GM12891 (cell line): ENCODE measurements around the gene TRIM28.

Experiments used
- PAX5 ChIP-seq: IDR thresholded peaks from 2 replicates; pipeline ENCODE4 v1.6.1; 2011; ENCODE audit warnings: low read length, moderate library complexity, mild to moderate bottlenecking; ENCODE audit not compliant: insufficient read depth, severe bottlenecking
- POLR2A ChIP-seq: IDR thresholded peaks from 2 replicates; pipeline ENCODE4 v1.6.1; 2011; ENCODE audit warnings: low read depth, low read length, control low read depth
- POLR2AphosphoS5 ChIP-seq: IDR thresholded peaks from 2 replicates; pipeline ENCODE4 v1.6.1; 2011; ENCODE audit warnings: low read depth, low read length, control low read depth
- POU2F2 ChIP-seq: IDR thresholded peaks from 2 replicates; pipeline ENCODE4 v1.6.1; 2011; ENCODE audit warnings: low read depth, mild to moderate bottlenecking, control low read depth, low read length, moderate library complexity
- SPI1 ChIP-seq: IDR thresholded peaks from 2 replicates; pipeline ENCODE4 v1.6.1; 2011; ENCODE audit warnings: low read depth, low read length, control low read depth
- TAF1 ChIP-seq: IDR thresholded peaks from 2 replicates; pipeline ENCODE4 v1.6.1; 2011; ENCODE audit warnings: low read depth, low read length, control low read depth

GRCh38 chr19:58560007-58560887 lies 16.4 kb downstream of the TRIM28 start:
- no peak for TF ChIP-seq POLR2A
- no peak for TF ChIP-seq TAF1
- TF ChIP-seq POLR2AphosphoS5 = no peak
- TF ChIP-seq SPI1 = no peak
- TF ChIP-seq POU2F2 = no peak
- TF ChIP-seq PAX5 = no peak
